ENCODE measurements around the gene RRAGC. TPM values are rescaled to one million over a fixed set of nuclear protein-coding genes. Genes with fewer than 3 reads are reported as not detected.
A peak's percentile ranks its signal among the peaks of the same experiment; 100 is the strongest.

Gene RRAGC
- total and polyA plus RNA-seq, 12 donors: 6.9 to 32.3 (median 22.7) TPM

- Histone ChIP-seq H3K27ac (no peak overlapping the region), H3K4me3 (peak overlapping the region in 7 of 10 donors; percentile 13 to 41 (median 28)), H3K27me3 (peaks cover 8 to 82% (median 75%) of the 10 kb centered on the region in 7 donors), H3K36me3 (no peaks in the 10 kb centered on the region), H3K9me3 (peaks cover 0 to 4% (median 0%) of the 10 kb centered on the region in 11 donors), H3K4me1 (peaks cover 0 to 8% (median 4%) of the 10 kb centered on the region in 9 donors)
- 3 to 4% methylated on average over 76 to 81 of the region's 81 CpGs for whole genome bisulfite sequencing, 2 donors
- TF ChIP-seq, protein P1, sequence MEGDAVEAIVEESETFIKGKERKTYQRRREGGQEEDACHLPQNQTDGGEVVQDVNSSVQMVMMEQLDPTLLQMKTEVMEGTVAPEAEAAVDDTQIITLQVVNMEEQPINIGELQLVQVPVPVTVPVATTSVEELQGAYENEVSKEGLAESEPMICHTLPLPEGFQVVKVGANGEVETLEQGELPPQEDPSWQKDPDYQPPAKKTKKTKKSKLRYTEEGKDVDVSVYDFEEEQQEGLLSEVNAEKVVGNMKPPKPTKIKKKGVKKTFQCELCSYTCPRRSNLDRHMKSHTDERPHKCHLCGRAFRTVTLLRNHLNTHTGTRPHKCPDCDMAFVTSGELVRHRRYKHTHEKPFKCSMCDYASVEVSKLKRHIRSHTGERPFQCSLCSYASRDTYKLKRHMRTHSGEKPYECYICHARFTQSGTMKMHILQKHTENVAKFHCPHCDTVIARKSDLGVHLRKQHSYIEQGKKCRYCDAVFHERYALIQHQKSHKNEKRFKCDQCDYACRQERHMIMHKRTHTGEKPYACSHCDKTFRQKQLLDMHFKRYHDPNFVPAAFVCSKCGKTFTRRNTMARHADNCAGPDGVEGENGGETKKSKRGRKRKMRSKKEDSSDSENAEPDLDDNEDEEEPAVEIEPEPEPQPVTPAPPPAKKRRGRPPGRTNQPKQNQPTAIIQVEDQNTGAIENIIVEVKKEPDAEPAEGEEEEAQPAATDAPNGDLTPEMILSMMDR (IDR thresholded peaks at IDR 0.05): no peak
- ATAC-seq (peak in 1 of 8 donors; percentile 25), DNase-seq (no peak)
- intact Hi-C loops (cut with DNase I): no loop called here
Measured at GRCh38 chr1:38804062-38804886, 55.3 kb downstream of the RRAGC start.

GRCh38 chr1:38803647-38804046 lies 55.9 kb downstream of the RRAGC start:
- TF ChIP-seq, protein P1 (IDR thresholded peaks at IDR 0.05): no peak
- H3K9me3 ChIP-seq: peaks cover 0 to 8% (median 0%) of the 10 kb centered on the region in 11 donors
- WGBS, 2 donors: 15 to 16% methylated on average over 8 of the region's 8 CpGs
- H3K36me3 ChIP-seq: no peaks in the 10 kb centered on the region
- peaks cover 0 to 8% (median 4%) of the 10 kb centered on the region in 9 donors for H3K4me1 ChIP-seq
- ATAC-seq (no peak), DNase-seq (no peak)
- H3K4me3 ChIP-seq: peak overlapping the region in 6 of 10 donors; percentile 13 to 41 (median 29)
- H3K27me3 ChIP-seq: peaks cover 8 to 77% (median 72%) of the 10 kb centered on the region in 7 donors
- intact Hi-C loops (cut with DNase I): no loop called here
- no peak overlapping the region for H3K27ac ChIP-seq

DNA sequence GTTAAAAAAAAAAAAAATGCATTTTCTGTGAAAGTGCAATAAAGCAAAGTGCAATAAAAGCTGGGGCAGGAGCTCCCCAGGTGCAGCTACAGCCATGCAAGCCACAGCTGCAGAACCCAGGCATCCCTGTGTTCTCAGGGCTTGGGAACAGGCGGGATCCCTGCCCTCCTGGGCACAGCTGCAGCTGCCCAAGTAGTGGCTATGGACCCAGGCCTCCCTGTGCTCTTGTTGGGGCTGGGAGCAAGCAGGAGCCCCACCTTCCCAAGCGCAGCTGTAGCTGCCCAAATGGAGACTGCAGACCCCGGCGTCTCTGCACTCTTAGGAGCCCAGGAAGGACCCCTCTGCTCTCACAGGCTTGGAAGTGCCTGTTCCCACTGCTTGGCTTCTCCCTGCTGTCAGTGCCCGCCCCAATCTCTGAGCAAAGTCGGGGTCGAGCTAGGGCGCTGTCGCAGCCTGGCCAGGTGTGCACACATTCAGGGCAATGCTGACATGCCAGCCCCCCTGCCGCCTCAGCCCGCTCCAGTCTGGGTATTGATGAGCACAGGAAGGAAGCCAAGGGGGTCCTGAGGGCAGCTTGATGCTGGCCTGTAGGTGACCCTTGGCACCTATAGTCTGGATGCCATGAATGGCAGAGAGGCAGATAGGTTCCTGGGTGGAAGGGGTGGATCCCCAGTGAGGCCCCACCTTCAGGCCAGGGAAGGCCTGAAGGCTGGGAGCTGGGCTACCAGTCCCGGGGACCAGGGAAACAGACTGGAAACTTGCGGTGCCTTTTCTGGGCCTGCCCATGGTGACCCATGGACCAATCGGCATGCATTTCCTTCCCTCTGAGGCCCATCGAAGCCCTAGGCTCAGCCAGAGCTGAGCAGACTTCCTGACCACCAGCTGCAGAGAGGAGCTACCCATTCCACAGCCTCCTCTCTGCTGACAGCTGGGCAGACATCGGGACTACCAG lies 58.6 kb downstream of the RRAGC start:
- H3K27me3 ChIP-seq: peaks cover 8 to 58% (median 51%) of the 10 kb centered on the region in 7 donors

More for the DNA sequence above, 58.6 kb downstream of the RRAGC start:
- no peaks in the 10 kb centered on the region for H3K36me3 ChIP-seq
- intact Hi-C loops (cut with DNase I): no loop called here
- no peak overlapping the region for H3K27ac ChIP-seq
- peaks cover 0 to 8% (median 0%) of the 10 kb centered on the region in 11 donors for H3K9me3 ChIP-seq
- H3K4me3 ChIP-seq: no peak overlapping the region
- WGBS, 2 donors: 82% methylated on average over 16 of the region's 16 CpGs
- DNase-seq (no peak), ATAC-seq (no peak)
- TF ChIP-seq, protein P1 (IDR thresholded peaks at IDR 0.05): no peak
- peaks cover 0 to 8% (median 4%) of the 10 kb centered on the region in 9 donors for H3K4me1 ChIP-seq

Measured in heart right ventricle (tissue), 16 donors.